K562 (cell line): ENCODE results near the gene NDUFA7. TPM values are rescaled to one million over a fixed set of nuclear protein-coding genes. Genes with fewer than 3 reads are reported as not detected.
A peak's percentile ranks its signal among the peaks of the same experiment; 100 is the strongest.

Source experiments
- BHLHE40 ChIP-seq: IDR thresholded peaks from 2 replicates; pipeline ENCODE4 v1.6.1; 2011; ENCODE audit warnings: low read length, improper control_type of control experiment
- ETV1 ChIP-seq: fragments of 450-650 bp; conservative IDR thresholded peaks from 2 replicates; pipeline ENCODE4 v1.6.1; 2016; ENCODE audit warnings: missing genetic modification characterization, control low read depth, low read depth, missing compliant biosample characterization
- KDM5B ChIP-seq: fragments of 200-600 bp; sonication (generic); IDR thresholded peaks from 2 replicates; pipeline ENCODE4 v1.6.1; 2012; ENCODE audit warnings: low read depth, mild to moderate bottlenecking, moderate library complexity, low read length, control low read depth, inconsistent platforms; ENCODE audit not compliant: insufficient replicate concordance
- MEF2D ChIP-seq: conservative IDR thresholded peaks from 2 replicates; pipeline ENCODE4 v1.6.1; 2016; ENCODE audit warnings: low read depth, missing genetic modification characterization, missing compliant biosample characterization
- NFE2L1 ChIP-seq: fragments of 450-650 bp; IDR thresholded peaks from 2 replicates; pipeline ENCODE4 v1.6.1; 2016; ENCODE audit warnings: missing genetic modification characterization, low read depth, mild to moderate bottlenecking, missing compliant biosample characterization, moderate library complexity, borderline replicate concordance
- NFYB ChIP-seq: IDR thresholded peaks from 2 replicates; pipeline ENCODE4 v1.6.1; 2011; ENCODE audit warnings: mild to moderate bottlenecking, moderate library complexity; ENCODE audit not compliant: insufficient read length; ENCODE audit errors: extremely low read depth
- PPARD ChIP-seq: fragments of 250-450 bp; sonication (Bioruptor Pico); IDR thresholded peaks from 2 replicates; pipeline ENCODE4 v1.8.0; 2022; ENCODE audit warnings: inconsistent platforms, mild to moderate bottlenecking, moderate library complexity
- SRSF9 ChIP-seq: fragments of 200-400 bp; formaldehyde crosslinking; IDR thresholded peaks from 2 replicates; pipeline ENCODE4 v1.6.1; 2017; ENCODE audit warnings: low read depth, low read length, borderline replicate concordance
- TARDBP ChIP-seq: fragments of 450-650 bp; IDR thresholded peaks from 2 replicates; pipeline ENCODE4 v1.6.1; 2016
- TEAD4 ChIP-seq, 2 experiments: sonication (generic) in 1 of 2; formaldehyde crosslinking in 1 of 2; IDR thresholded peaks; 2 replicates each; pipeline versions ENCODE4 v1.6.1 to v1.8.0; 2012 to 2022; ENCODE audit warnings: borderline replicate concordance in 1 of 2, inconsistent platforms in 1 of 2, low read length in 1 of 2, mild to moderate bottlenecking in 1 of 2, missing genetic modification reagents in 1 of 2
- TRIM24 ChIP-seq, 2 experiments: fragments of 450-650 bp; IDR thresholded peaks; 2 replicates each; pipeline ENCODE4 v1.6.1; 2016
- ZZZ3 ChIP-seq: fragments of 450-650 bp; IDR thresholded peaks from 2 replicates; pipeline ENCODE4 v1.6.1; 2016; ENCODE audit warnings: antibody characterized with exemption, mild to moderate bottlenecking, moderate library complexity
- polyA plus RNA-seq, 8 experiments: library from polyadenylated mRNA; depleted of rRNA in 4 of 8; stranded (reverse) in 5 of 8; unstranded in 3 of 8; fragments of >200 nt; fragmentation: Nextera tagmentation in 2 of 8; fragmentation: Illumina TruSeq in 1 of 8; extraction: Ambion mirVana in 2 of 8; extraction: Trizol in 1 of 8; gene quantifications; 2 replicates each; pipeline versions ENCODE4 v1.2.1 to v1.2.3, GENCODE V29; 2011 to 2014; ENCODE audit warnings: inconsistent platforms in 1 of 8, missing spikeins in 1 of 8
- total RNA-seq, 7 experiments: library from RNA; depleted of rRNA in 6 of 7; stranded (reverse); fragments of >200 nt in 6 of 7; fragmentation: Illumina TruSeq in 2 of 7; extraction: Trizol in 2 of 7; gene quantifications; 2 replicates each; pipeline versions ENCODE4 v1.2.1 to v1.2.3, GENCODE V29; 2011 to 2021; ENCODE audit warnings: low replicate concordance in 1 of 7
- TF ChIP-seq, protein P1 (sequence below): fragments of 450-650 bp; IDR thresholded peaks from one replicate; pipeline ENCODE4 v1.6.1; 2018; ENCODE audit warnings: mild to moderate bottlenecking, moderate library complexity; ENCODE audit not compliant: partially characterized antibody
- TF ChIP-seq, protein P2 (sequence below): fragments of 200-800 bp; sonication (Bioruptor generic); IDR thresholded peaks from 2 replicates; pipeline ENCODE4 v1.6.1; 2017; ENCODE audit warnings: missing genetic modification characterization, missing compliant biosample characterization
- TF ChIP-seq, protein P3 (sequence below): fragments of 450-650 bp; IDR thresholded peaks from 2 replicates; pipeline ENCODE4 v1.6.1; 2016
- TF ChIP-seq, protein P4 (sequence below): fragments of 200-800 bp; sonication (Bioruptor generic); IDR thresholded peaks from 2 replicates; pipeline ENCODE4 v1.6.1; 2016; ENCODE audit warnings: missing genetic modification characterization, missing compliant biosample characterization

Gene NDUFA7
- total and polyA plus RNA-seq, 9 of the 15 experiments (the other 6 are each of a cell fraction or from before 2014, with no cell fraction given) = 70.8 to 348 (median 142) TPM

DNA sequence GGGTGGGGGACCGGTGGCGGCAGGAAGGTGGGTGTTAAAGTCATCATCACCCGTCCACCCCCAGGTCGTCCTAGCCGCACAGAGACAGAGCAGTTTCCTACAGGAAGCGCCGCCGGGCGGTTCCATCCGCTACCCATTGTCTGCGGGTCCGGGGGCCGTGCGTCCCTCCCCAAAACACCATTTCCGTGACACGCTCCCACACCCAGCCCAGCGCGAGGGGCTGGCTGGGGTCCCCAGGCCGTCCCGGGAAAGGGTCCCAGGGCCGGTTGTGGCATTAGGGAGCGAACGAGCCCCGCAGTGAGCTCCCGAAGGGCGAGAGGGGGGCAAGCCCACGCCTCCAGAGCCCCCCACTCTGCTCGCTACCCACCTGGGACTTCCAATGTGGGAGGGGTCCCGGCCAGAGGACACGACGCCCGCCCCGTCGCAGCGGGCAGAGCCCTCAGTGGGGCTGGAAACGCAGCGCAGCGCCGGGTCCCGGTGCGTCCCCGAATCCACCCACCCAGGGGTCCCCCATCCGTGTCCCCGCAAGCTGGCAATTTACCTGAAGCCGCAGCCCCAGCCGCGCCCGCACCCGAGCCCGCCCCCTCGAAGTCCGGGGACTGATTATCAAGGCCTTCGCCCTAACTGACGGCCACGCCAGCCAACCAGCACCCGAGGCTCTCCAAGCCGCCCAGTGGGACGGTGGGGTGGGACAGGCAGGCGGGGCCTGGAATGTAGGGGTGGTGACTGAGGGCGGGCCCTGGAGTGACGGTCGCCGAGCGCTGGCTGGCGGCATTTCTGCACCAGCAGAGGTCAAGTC, 21.7 kb upstream of the NDUFA7 start, which contains the start of gene KANK3 (continued):
- no peak for TF ChIP-seq ETV1
- no peak for TF ChIP-seq SRSF9
- TF ChIP-seq ZZZ3 = no peak
- TF ChIP-seq NFYB = peak; percentile 92
- TF ChIP-seq BHLHE40 = no peak
- no peak for TF ChIP-seq PPARD (CRISPR knock-in tag)
- TF ChIP-seq, protein P1, sequence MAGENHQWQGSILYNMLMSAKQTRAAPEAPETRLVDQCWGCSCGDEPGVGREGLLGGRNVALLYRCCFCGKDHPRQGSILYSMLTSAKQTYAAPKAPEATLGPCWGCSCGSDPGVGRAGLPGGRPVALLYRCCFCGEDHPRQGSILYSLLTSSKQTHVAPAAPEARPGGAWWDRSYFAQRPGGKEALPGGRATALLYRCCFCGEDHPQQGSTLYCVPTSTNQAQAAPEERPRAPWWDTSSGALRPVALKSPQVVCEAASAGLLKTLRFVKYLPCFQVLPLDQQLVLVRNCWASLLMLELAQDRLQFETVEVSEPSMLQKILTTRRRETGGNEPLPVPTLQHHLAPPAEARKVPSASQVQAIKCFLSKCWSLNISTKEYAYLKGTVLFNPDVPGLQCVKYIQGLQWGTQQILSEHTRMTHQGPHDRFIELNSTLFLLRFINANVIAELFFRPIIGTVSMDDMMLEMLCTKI = no peak
- TF ChIP-seq, protein P2, sequence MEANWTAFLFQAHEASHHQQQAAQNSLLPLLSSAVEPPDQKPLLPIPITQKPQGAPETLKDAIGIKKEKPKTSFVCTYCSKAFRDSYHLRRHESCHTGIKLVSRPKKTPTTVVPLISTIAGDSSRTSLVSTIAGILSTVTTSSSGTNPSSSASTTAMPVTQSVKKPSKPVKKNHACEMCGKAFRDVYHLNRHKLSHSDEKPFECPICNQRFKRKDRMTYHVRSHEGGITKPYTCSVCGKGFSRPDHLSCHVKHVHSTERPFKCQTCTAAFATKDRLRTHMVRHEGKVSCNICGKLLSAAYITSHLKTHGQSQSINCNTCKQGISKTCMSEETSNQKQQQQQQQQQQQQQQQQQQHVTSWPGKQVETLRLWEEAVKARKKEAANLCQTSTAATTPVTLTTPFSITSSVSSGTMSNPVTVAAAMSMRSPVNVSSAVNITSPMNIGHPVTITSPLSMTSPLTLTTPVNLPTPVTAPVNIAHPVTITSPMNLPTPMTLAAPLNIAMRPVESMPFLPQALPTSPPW (CRISPR knock-in tag) = peak; percentile 51; the same call in 1 of the 2 replicates
- TF ChIP-seq, protein P3, sequence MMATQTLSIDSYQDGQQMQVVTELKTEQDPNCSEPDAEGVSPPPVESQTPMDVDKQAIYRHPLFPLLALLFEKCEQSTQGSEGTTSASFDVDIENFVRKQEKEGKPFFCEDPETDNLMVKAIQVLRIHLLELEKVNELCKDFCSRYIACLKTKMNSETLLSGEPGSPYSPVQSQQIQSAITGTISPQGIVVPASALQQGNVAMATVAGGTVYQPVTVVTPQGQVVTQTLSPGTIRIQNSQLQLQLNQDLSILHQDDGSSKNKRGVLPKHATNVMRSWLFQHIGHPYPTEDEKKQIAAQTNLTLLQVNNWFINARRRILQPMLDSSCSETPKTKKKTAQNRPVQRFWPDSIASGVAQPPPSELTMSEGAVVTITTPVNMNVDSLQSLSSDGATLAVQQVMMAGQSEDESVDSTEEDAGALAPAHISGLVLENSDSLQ = peak; percentile 100
- 0 out of 4 replicates have a peak, but pooled peaks of 1 of the 2 experiments have one; percentile 49 for TF ChIP-seq TRIM24 (IDR thresholded peaks at IDR 0.05)
- TF ChIP-seq MEF2D (tag) = no peak
- TF ChIP-seq NFE2L1 (tag) = no peak
- TF ChIP-seq TARDBP = no peak
- TF ChIP-seq, protein P4, sequence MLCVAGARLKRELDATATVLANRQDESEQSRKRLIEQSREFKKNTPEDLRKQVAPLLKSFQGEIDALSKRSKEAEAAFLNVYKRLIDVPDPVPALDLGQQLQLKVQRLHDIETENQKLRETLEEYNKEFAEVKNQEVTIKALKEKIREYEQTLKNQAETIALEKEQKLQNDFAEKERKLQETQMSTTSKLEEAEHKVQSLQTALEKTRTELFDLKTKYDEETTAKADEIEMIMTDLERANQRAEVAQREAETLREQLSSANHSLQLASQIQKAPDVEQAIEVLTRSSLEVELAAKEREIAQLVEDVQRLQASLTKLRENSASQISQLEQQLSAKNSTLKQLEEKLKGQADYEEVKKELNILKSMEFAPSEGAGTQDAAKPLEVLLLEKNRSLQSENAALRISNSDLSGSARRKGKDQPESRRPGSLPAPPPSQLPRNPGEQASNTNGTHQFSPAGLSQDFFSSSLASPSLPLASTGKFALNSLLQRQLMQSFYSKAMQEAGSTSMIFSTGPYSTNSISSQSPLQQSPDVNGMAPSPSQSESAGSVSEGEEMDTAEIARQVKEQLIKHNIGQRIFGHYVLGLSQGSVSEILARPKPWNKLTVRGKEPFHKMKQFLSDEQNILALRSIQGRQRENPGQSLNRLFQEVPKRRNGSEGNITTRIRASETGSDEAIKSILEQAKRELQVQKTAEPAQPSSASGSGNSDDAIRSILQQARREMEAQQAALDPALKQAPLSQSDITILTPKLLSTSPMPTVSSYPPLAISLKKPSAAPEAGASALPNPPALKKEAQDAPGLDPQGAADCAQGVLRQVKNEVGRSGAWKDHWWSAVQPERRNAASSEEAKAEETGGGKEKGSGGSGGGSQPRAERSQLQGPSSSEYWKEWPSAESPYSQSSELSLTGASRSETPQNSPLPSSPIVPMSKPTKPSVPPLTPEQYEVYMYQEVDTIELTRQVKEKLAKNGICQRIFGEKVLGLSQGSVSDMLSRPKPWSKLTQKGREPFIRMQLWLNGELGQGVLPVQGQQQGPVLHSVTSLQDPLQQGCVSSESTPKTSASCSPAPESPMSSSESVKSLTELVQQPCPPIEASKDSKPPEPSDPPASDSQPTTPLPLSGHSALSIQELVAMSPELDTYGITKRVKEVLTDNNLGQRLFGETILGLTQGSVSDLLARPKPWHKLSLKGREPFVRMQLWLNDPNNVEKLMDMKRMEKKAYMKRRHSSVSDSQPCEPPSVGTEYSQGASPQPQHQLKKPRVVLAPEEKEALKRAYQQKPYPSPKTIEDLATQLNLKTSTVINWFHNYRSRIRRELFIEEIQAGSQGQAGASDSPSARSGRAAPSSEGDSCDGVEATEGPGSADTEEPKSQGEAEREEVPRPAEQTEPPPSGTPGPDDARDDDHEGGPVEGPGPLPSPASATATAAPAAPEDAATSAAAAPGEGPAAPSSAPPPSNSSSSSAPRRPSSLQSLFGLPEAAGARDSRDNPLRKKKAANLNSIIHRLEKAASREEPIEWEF (CRISPR knock-in tag) = no peak
- TF ChIP-seq KDM5B = no peak
- peak; percentile 85 for TF ChIP-seq TEAD4 (IDR thresholded peaks at IDR 0.05; ENCODE audit: low read length)
- 0 out of 2 replicates have a peak, but pooled peaks have one; percentile 64 for TF ChIP-seq TEAD4 (CRISPR knock-in tag; IDR thresholded peaks at IDR 0.05; ENCODE audit: borderline replicate concordance)
